WTC11 (cell line): ENCODE measurements around the gene EIF3L.

Source experiments
- ETV6 ChIP-seq: sonication (generic); formaldehyde crosslinking; IDR thresholded peaks from 2 replicates; pipeline ENCODE4 v1.8.1; 2022; ENCODE audit warnings: mild to moderate bottlenecking, missing genetic modification reagents
- GABPB1 ChIP-seq: sonication (generic); formaldehyde crosslinking; IDR thresholded peaks from 2 replicates; pipeline ENCODE4 v1.8.1; 2023; ENCODE audit warnings: mild to moderate bottlenecking, missing genetic modification reagents
- IRF2 ChIP-seq: sonication (generic); formaldehyde crosslinking; IDR thresholded peaks from 2 replicates; pipeline ENCODE4 v1.8.0; 2022; ENCODE audit warnings: low read depth, missing genetic modification reagents, borderline replicate concordance
- RORB ChIP-seq: fragments of 250-450 bp; sonication (Bioruptor Pico); IDR thresholded peaks from 2 replicates; pipeline ENCODE4 v1.9.0; 2021; ENCODE audit warnings: mild to moderate bottlenecking
- USF2 ChIP-seq: sonication (generic); formaldehyde crosslinking; IDR thresholded peaks from 2 replicates; pipeline ENCODE4 v1.8.1; 2023; ENCODE audit warnings: mild to moderate bottlenecking, missing genetic modification reagents, moderate library complexity
- TF ChIP-seq, protein P1 (sequence below): fragments of 200-600 bp; IDR thresholded peaks from 2 replicates; pipeline ENCODE4 v1.8.0; 2022; ENCODE audit warnings: antibody characterized with exemption
- TF ChIP-seq, protein P2 (sequence below): sonication (generic); formaldehyde crosslinking; IDR thresholded peaks from 2 replicates; pipeline ENCODE4 v1.8.1; 2022; ENCODE audit warnings: mild to moderate bottlenecking, moderate library complexity, missing genetic modification reagents
- TF ChIP-seq, protein P3 (sequence below): fragments of 250-450 bp; sonication (Bioruptor Pico); IDR thresholded peaks from 2 replicates; pipeline ENCODE4 v1.9.0; 2021; ENCODE audit warnings: mild to moderate bottlenecking

DNA sequence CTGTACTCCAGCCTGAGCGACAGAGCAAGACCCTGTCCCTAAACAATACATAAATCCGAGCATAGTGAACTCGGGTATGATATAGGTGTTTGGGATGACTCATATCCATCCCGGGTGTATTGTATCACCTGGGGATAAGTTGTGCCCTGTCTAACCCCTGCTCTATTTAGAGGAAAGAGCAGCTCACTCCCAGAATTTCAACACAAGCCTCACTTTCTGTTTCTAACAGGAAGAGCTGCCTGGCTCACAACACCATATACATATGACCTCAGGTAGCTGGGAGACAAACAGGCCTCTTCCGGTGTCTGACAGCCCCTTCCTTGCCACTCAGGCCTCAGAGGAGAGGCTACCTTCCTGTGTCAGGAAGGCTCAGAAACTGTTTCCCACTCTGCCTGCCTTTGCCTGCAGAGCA is 47.0 kb downstream of the EIF3L start:
- TF ChIP-seq, protein P1, sequence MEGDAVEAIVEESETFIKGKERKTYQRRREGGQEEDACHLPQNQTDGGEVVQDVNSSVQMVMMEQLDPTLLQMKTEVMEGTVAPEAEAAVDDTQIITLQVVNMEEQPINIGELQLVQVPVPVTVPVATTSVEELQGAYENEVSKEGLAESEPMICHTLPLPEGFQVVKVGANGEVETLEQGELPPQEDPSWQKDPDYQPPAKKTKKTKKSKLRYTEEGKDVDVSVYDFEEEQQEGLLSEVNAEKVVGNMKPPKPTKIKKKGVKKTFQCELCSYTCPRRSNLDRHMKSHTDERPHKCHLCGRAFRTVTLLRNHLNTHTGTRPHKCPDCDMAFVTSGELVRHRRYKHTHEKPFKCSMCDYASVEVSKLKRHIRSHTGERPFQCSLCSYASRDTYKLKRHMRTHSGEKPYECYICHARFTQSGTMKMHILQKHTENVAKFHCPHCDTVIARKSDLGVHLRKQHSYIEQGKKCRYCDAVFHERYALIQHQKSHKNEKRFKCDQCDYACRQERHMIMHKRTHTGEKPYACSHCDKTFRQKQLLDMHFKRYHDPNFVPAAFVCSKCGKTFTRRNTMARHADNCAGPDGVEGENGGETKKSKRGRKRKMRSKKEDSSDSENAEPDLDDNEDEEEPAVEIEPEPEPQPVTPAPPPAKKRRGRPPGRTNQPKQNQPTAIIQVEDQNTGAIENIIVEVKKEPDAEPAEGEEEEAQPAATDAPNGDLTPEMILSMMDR, result no peak
- TF ChIP-seq IRF2 (no peak), USF2 (no peak), ETV6 (CRISPR knock-in tag) (no peak), RORB (CRISPR knock-in tag) (no peak), GABPB1 (CRISPR knock-in tag) (no peak)
- TF ChIP-seq, protein P2, sequence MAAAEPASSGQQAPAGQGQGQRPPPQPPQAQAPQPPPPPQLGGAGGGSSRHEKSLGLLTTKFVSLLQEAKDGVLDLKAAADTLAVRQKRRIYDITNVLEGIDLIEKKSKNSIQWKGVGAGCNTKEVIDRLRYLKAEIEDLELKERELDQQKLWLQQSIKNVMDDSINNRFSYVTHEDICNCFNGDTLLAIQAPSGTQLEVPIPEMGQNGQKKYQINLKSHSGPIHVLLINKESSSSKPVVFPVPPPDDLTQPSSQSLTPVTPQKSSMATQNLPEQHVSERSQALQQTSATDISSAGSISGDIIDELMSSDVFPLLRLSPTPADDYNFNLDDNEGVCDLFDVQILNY (CRISPR knock-in tag), result no peak
- TF ChIP-seq, protein P3, sequence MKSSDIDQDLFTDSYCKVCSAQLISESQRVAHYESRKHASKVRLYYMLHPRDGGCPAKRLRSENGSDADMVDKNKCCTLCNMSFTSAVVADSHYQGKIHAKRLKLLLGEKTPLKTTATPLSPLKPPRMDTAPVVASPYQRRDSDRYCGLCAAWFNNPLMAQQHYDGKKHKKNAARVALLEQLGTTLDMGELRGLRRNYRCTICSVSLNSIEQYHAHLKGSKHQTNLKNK, result no peak
